ENCODE data around the gene STARD3.
"Not testable (repeated sequence)": the region's sequence is repeated elsewhere in the genome, so short reads cannot be mapped to it uniquely, and the experiment has no call there.

The STARD3 gene

DNA sequence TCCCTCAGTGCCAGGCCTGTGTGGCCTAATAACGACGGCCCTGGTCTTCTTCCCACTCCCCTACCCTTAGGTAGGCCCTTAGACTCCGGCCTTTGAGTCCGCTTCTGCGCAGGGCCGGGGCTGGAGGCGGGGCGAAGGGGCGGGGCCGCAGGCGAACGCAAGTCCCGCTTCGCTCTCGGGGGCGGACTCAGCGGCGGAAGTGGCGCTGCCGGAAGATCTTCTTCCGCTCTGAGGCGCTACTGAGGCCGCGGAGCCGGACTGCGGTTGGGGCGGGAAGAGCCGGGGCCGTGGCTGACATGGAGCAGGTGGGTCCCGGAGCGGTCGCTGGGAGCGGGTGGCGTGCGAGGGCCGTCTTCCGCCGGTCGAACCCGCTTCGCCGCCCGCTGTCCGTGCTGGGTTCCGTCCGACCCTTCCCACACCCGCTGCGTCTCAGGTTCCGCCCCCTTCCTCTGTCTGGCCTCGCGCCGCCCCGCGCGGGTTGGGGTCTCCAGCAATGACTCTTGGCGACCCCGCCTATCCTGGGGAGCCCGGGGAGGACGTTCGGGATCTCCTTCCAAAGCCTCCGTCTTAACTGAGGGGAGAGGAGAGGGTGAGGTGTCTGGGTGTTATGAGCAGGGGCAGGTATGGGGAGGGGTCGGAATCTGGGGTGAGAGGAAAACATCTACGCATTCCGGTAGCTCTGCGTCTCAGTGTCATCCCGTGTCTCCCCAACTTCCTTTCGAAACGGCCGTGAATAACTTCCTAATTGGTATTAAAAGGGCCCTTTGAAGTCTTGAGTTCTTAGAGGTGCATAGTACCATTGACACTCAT is at the start of gene STARD3:
Gene STARD3, plus strand, starts transcription at position 218 of the 810 bp plus-strand sequence. CDS start 16,388 bp downstream, outside the sequence.
- DNase-seq (ENCODE audit: low read depth) = peak; percentile 75

DNA sequence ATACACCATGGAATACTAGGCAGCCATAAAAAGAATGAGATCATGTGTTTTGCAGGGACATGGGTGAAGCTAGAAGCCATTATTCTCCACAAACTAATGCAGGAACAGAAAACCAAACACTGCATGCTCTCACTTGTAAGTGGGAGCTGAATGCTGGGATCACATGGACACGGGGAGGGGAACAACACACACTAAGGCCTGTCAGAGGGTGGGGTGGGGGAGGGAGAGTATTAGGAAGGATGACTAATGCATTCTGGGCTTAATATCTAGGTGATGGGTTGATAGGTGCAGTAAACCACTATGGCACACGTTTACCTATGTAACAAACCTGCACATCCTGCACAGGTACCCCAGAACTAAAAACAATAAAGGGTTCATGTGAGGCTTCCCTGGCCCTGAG is 46.8 kb upstream of the STARD3 start:
- DNase-seq (ENCODE audit: low read depth) = not testable (repeated sequence)

GRCh38 chr17:39591958-39592954 is 44.7 kb upstream of the STARD3 start:
- DNase-seq (ENCODE audit: low read depth) = peak; percentile 8

GRCh38 chr17:39593371-39593770 is 43.6 kb upstream of the STARD3 start:
- DNase-seq (ENCODE audit: low read depth) = no peak

DNA sequence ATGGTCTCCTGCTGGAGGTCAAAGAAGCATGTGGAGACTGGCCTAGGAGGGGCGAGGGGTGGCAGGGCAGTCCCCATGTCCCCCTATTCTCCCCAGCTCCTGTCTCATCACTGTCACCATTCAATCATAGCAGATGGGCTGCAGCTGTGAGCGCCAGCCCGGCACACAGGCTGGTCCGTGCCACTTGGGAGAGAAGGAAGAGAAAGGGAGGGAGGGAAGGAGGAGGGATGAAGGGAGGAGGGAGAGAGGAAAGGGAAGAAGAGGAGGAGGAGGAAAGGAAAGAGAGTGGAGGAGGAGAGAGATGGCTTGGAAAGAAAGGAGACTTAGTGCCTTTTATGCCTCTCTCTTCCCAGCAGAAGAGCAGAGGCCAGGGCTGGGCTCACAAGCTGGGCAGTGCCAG is 41.6 kb upstream of the STARD3 start:
- no peak for DNase-seq (ENCODE audit: low read depth)

DNA sequence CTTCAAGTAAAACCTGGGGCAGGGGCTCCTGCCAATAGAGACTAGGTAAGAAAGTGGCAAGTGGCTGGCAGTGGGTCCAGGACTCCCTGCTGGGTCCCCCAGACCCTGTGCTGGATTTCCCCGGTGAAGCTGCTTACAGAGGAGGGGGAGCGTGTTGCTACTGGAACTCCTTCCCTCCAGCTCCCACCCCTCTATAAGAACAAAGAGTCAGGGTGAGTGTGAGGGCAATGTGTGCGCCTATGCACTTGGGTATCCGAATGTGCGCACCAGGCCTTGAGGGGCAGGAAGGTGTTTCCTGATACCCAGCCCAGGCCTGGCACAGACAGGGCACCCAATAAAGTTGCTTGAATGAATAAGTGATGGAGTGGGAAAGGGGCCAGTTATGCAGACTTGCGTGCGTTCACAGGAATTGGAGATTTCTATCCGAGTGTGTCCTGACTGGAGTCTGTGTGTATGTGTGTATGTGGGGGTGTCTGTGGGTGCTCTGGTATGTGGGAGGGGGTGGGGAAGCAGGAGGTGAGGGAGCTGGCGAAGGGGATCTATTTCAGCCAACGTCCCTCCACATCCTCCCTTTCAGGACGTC is 40.9 kb upstream of the STARD3 start:
- DNase-seq (ENCODE audit: low read depth) = no peak

DNA sequence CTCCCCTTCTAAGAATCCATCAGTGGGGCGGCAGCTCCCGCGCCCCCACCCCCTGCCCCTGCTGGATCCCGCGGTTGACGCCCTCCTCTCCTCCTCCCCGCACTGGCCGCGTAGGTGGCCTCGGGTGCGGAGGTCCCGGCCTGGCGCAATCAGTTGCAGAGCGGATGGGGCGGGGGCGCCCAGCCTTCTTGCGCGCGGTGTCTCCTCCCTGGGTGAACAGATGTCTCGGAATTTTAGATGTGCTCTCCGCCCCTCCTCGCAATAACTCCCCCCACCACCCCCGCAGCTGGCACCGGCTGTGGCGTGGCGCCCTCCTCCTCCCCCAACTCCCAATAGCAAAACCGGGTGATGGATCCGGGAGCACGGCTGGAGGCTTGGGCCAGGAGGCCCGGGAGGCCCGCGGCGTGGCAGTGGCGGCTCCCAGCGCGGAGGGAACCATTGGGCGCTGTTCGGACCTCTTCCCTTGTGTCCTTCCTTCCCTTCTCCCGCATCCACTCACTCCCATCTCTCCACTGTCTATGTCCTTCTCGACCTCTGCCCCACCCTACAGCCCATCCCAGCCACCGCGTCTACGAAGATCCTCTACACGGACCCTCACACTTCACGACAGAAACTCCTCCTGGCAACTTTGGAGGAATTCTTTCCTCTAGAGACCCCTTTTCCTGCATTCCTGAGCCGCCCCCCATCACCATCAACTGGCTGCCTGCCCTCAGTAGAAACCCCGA is 40.2 kb upstream of the STARD3 start:
- DNase-seq (ENCODE audit: low read depth) = no peak

- no peak for DNase-seq (ENCODE audit: low read depth)
Measured at GRCh38 chr17:39597372-39598046, 39.4 kb upstream of the STARD3 start.

- no peak for DNase-seq (ENCODE audit: low read depth)
Measured at GRCh38 chr17:39598047-39598481, 38.9 kb upstream of the STARD3 start.

DNA sequence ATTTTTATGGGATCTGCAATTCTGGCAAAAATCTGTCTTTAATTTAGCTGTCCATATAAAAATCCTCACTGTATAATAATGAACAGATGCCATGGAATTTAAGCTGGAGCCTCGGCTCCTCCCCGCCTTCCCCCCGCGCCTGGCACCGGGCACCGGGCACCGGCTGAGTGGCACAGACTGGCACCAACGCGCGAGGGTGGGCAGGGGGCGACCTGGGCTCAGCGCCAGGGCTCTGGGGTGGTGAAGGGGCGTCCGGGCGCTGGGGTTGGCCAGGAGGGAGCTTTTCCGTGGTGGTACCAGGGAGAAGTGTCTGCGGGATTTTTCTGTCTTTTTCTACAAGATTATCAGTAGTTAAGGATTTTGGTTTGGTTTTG is 38.3 kb upstream of the STARD3 start:
- DNase-seq (ENCODE audit: low read depth) = no peak

GRCh38 chr17:39599004-39599664 is 37.8 kb upstream of the STARD3 start:
- no peak for DNase-seq (ENCODE audit: low read depth)

GRCh38 chr17:39599665-39600231 is 37.2 kb upstream of the STARD3 start:
- no peak for DNase-seq (ENCODE audit: low read depth)

DNA sequence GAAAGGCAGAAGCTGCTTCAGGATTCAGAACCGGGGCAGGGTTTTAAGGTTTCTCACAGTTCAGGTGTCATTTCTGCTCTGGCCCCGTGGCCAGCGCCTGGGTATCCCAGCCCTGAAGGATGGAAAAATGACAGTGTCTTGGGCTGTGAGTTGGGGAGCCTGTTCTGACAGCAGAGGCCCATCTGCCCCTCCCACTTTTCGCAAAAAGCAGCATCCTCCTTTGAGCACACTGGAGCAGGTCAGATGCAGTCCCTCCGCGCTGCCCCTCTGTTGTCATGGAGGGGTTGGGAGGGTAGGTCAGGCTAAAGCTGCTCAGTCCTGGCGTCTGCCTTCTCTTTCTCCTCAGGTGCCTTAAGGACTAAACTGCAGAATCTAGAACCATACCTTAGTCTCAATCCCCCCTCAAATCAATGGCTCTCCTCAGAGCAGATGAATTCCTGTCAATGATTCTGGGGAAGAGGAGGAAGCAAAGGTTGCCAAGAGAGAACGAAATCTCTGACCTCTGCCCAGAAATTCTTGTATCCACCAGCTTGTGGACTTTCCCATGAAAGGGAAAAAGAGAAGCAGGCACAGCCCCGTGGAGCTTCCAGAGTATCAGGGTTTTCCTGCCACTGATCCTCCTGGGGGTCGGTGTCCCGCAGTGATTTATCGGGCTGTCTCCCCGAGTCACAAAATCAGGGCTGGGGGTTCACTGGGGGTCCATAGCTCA is 36.5 kb upstream of the STARD3 start:
- DNase-seq (ENCODE audit: low read depth) = no peak

GRCh38 chr17:39600997-39601597 is 35.8 kb upstream of the STARD3 start:
- DNase-seq (ENCODE audit: low read depth) = no peak

GRCh38 chr17:39601758-39602532 is 35.0 kb upstream of the STARD3 start:
- no peak for DNase-seq (ENCODE audit: low read depth)

DNA sequence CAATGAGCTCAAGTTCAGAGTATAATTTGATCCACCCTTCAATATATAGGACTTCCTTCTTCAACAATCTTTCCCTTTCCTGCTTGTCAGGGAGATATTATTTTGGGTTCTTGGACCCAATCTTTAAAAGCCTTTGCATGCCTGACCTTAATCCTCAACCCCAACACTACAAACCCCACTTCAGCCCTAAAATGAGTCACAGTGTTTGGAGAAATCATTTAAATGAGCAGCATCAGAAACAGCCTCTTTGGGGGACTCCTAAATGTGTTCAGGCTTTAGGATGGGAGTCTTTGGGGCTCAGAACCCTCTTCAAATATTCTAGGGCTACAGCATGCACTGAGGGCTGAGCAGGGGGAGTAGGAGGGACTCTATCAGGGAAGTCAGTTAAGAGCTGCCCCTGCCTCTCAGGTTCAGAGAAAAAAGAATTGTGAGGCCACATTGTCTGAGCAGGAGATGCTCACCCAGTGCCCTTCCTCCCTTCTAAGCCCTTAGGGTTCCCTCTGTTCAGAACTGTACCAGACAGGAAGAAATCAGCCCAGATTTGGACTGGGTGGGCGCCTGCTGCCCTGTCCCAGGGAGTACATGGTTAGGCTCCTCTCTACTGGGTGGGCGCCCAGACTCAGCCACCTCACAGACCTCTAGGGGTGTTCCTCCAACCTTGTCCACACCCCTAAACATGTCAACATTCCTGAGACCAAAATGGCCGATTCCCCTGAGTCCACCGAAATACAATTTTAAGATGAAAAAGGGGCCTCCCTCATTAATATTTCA is 34.2 kb upstream of the STARD3 start:
- no peak for DNase-seq (ENCODE audit: low read depth)

DNA sequence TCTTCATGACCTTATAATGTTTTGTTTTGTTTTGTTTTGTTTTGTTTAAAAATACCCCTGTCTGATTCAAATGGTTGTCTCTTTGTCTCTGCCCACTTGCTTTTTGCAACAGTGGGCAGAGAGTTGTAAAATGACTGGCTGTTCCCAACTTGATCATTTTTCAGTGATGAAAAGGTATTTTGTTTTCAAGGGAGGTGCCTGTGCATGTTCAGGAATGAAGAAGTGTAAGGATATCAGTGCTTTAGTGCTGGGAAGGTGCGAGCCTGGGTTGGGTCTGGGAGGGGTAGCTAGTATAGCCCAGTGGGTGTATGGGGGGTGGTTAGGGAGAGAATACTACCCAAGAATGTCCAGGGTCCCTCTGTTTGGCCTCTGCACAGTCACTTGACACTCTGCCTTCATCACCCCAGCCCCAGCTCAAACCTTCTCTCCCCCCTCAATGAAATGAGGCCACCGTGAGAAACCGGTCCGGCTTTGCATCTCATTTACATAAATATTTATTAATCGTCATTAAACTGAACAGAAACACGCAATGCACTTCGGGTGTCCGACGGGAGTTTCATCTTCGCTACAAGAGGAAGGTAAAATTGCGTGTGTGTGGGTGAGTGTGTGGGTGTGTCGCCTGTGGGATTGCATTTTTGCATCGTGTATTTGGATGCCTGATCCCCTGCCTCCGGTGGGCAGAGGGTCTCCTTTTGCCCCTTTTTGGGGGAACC is 33.5 kb upstream of the STARD3 start:
- DNase-seq (ENCODE audit: low read depth) = no peak

All from stromal cell of bone marrow (primary cell).